K562 (cell line): ENCODE measurements around the gene GYG2. TPM values are rescaled to one million over a fixed set of nuclear protein-coding genes. Genes with fewer than 3 reads are reported as not detected.

Experiments
- ATAC-seq: fragments of 200-7000 bp; cut with Tn5 transposase; 3 replicates; pipeline ENCODE4 v1.9.1; 2020; ENCODE audit warnings: moderate library complexity
- BruUV-seq: library from RNA; stranded (reverse); fragments of 400-500 nt; replicated peaks from 2 replicates; lab custom pipeline; 2021; lab: Mats Ljungman, UMichigan
- CTCF ChIA-PET: fragments of 300-600 bp; formaldehyde crosslinking; extraction: SDS; loops from one replicate; lab custom pipeline; 2021; ENCODE audit warnings: low intra/inter-chr PET ratio; lab: Yijun Ruan, JAX
- POLR2A ChIA-PET: fragments of 300-600, 350-650 bp; sonication (Branson Sonifier 250); formaldehyde crosslinking; extraction: SDS; loops from one replicate; lab custom pipeline; 2021; ENCODE audit warnings: antibody characterized with exemption, inconsistent platforms; lab: Yijun Ruan, JAX
- DNase-seq, 4 experiments: peaks; one replicate each; pipeline versions ENCODE4 v3.0.0 to v3.0.0-alpha.2; 2011 to 2018; ENCODE audit warnings: low spot score in 3 of 4, mixed read lengths in 3 of 4; ENCODE audit errors: extremely low read depth in 1 of 4
- FAIRE-seq: peaks from 2 replicates; lab custom pipeline; 2011; peaks lifted over from hg19 to GRCh38; lab: Jason Lieb, UNC
- H2AFZ ChIP-seq: 2 replicates; pipeline ENCODE4 v1.6.0; 2011; ENCODE audit warnings: low read depth, low read length, control low read depth, inconsistent platforms
- H3K27ac ChIP-seq: fragments of 200-600 bp; 3 replicates; pipeline ENCODE4 v1.8.0; 2011; ENCODE audit warnings: low read depth, mild to moderate bottlenecking, control low read depth, inconsistent platforms, low read length, moderate library complexity, mixed read lengths; ENCODE audit errors: extremely low read depth
- H3K27me3 ChIP-seq, 2 experiments: fragments of 300-600 bp in 1 of 2; 2 replicates in 1 of 2; 3 replicates in 1 of 2; pipeline versions ENCODE4 v1.6.0 to v1.8.0; 2011; ENCODE audit warnings: inconsistent platforms in 2 of 2, low read length in 2 of 2, mild to moderate bottlenecking in 1 of 2, mixed read lengths in 1 of 2, moderate library complexity in 1 of 2; ENCODE audit not compliant: control insufficient read depth in 2 of 2, insufficient read depth in 2 of 2
- H3K36me3 ChIP-seq: fragments of 300-600 bp; 3 replicates; pipeline ENCODE4 v1.8.0; 2011; ENCODE audit warnings: mild to moderate bottlenecking, low read length, inconsistent platforms; ENCODE audit not compliant: control insufficient read depth, insufficient read depth
- H3K4me1 ChIP-seq, 2 experiments: fragments of 200-600 bp in 1 of 2; replicated peaks in 1 of 2; 2 replicates in 1 of 2; 3 replicates in 1 of 2; pipeline versions ENCODE4 v1.5.1 to v1.8.0; 2011; ENCODE audit warnings: inconsistent platforms in 2 of 2, low read length in 2 of 2, mild to moderate bottlenecking in 1 of 2, mixed read lengths in 1 of 2, moderate library complexity in 1 of 2; ENCODE audit not compliant: control insufficient read depth in 2 of 2, insufficient read depth in 2 of 2
- H3K4me2 ChIP-seq: 2 replicates; pipeline ENCODE4 v1.6.1; 2011; ENCODE audit warnings: low read length, control low read depth, inconsistent platforms, mixed read lengths; ENCODE audit not compliant: insufficient read depth
- H3K4me3 ChIP-seq: fragments of 200-600 bp; sonication (generic), shearing (Covaris generic); 2 replicates; pipeline ENCODE4 v1.5.1; 2016; ENCODE audit warnings: control low read depth, inconsistent platforms
- H3K79me2 ChIP-seq: fragments of 200-600 bp; 3 replicates; pipeline ENCODE4 v1.8.0; 2011; ENCODE audit warnings: low read length, inconsistent platforms; ENCODE audit not compliant: control insufficient read depth, insufficient read depth
- H3K9ac ChIP-seq, 2 experiments: 2 replicates each; pipeline versions ENCODE4 v1.6.0 to v1.6.1; 2011; ENCODE audit warnings: low read depth in 2 of 2, low read length in 2 of 2, control low read depth in 1 of 2, inconsistent platforms in 1 of 2, mild to moderate bottlenecking in 1 of 2, mixed read lengths in 1 of 2; ENCODE audit not compliant: insufficient read depth in 1 of 2
- H3K9me1 ChIP-seq: one replicate; pipeline ENCODE4 v1.6.0; 2011; ENCODE audit warnings: inconsistent platforms, mild to moderate bottlenecking, low read length, moderate library complexity; ENCODE audit not compliant: control insufficient read depth, insufficient read depth
- H3K9me3 ChIP-seq: replicated peaks from 2 replicates; pipeline ENCODE4 v1.5.1; 2011; ENCODE audit warnings: low read depth, low read length, inconsistent platforms; ENCODE audit not compliant: control insufficient read depth, insufficient read depth
- H4K20me1 ChIP-seq: replicated peaks from 2 replicates; pipeline ENCODE4 v1.6.1; 2011; ENCODE audit warnings: low read length, inconsistent platforms, mixed read lengths; ENCODE audit not compliant: control insufficient read depth, insufficient read depth
- BCLAF1 ChIP-seq, 2 experiments: fragments of 450-650 bp in 1 of 2; IDR thresholded peaks; 2 replicates each; pipeline ENCODE4 v1.6.1; 2011 to 2017; ENCODE audit warnings: low read depth in 2 of 2, antibody characterized with exemption in 1 of 2, borderline replicate concordance in 1 of 2, low read length in 1 of 2, mild to moderate bottlenecking in 1 of 2, mixed read lengths in 1 of 2; ENCODE audit not compliant: control insufficient read depth in 1 of 2
- CBX8 ChIP-seq: fragments of 200-600 bp; sonication (generic); IDR thresholded peaks from 2 replicates; pipeline ENCODE4 v1.6.1; 2012; ENCODE audit warnings: borderline replicate concordance, mixed run types, low read depth, mild to moderate bottlenecking, moderate library complexity, mixed read lengths, low read length, control low read depth, inconsistent platforms; ENCODE audit not compliant: poor library complexity, severe bottlenecking; ENCODE audit errors: extremely low read depth
- COPS2 ChIP-seq: fragments of 450-650 bp; conservative IDR thresholded peaks from 2 replicates; pipeline ENCODE4 v1.6.1; 2016; ENCODE audit warnings: mild to moderate bottlenecking, moderate library complexity
- CREM ChIP-seq: IDR thresholded peaks from 2 replicates; pipeline ENCODE4 v1.6.1; 2014; ENCODE audit warnings: antibody characterized with exemption, low read depth
- FOSL1 ChIP-seq: fragments of 200-800 bp; sonication (Bioruptor generic); conservative IDR thresholded peaks from 2 replicates; pipeline ENCODE4 v1.6.1; 2016; ENCODE audit warnings: missing genetic modification characterization, missing compliant biosample characterization
- HEY1 ChIP-seq: fragments of 250-450 bp; sonication (Bioruptor Pico); IDR thresholded peaks from 2 replicates; pipeline ENCODE4 v1.5.0; 2020; ENCODE audit warnings: mild to moderate bottlenecking, moderate library complexity, borderline replicate concordance
- ILF3 ChIP-seq: fragments of 450-650 bp; IDR thresholded peaks from 2 replicates; pipeline ENCODE4 v1.6.1; 2018; ENCODE audit warnings: antibody characterized with exemption, mild to moderate bottlenecking, moderate library complexity, borderline replicate concordance
- JUNB ChIP-seq: fragments of 450-650 bp; formaldehyde crosslinking; conservative IDR thresholded peaks from 2 replicates; pipeline ENCODE4 v1.4.0; 2020; ENCODE audit warnings: mild to moderate bottlenecking
- KDM1A ChIP-seq, 2 experiments: fragments of 450-650 bp; IDR thresholded peaks; 2 replicates each; pipeline ENCODE4 v1.6.1; 2016; ENCODE audit warnings: mild to moderate bottlenecking in 2 of 2
- LEF1 ChIP-seq: fragments of 450-650 bp; IDR thresholded peaks from 2 replicates; pipeline ENCODE4 v1.6.1; 2016; ENCODE audit warnings: mild to moderate bottlenecking
- NFXL1 ChIP-seq: fragments of 450-650 bp; formaldehyde crosslinking; IDR thresholded peaks from 2 replicates; pipeline ENCODE4 v1.4.0; 2021; ENCODE audit warnings: mild to moderate bottlenecking
- PHB ChIP-seq: fragments of 250-450 bp; sonication (Bioruptor Pico); IDR thresholded peaks from 2 replicates; pipeline ENCODE4 v1.5.0; 2021
- PTRF ChIP-seq: fragments of 450-650 bp; IDR thresholded peaks from 2 replicates; pipeline ENCODE4 v1.6.1; 2016; ENCODE audit warnings: mild to moderate bottlenecking, missing genetic modification characterization, missing compliant biosample characterization
- RBM22 ChIP-seq: fragments of 200-400 bp; formaldehyde crosslinking; IDR thresholded peaks from 2 replicates; pipeline ENCODE4 v1.6.1; 2018; ENCODE audit warnings: low read length, low read depth; ENCODE audit not compliant: poor library complexity, severe bottlenecking
- SPI1 ChIP-seq: IDR thresholded peaks from 2 replicates; pipeline ENCODE4 v1.6.1; 2011; ENCODE audit warnings: low read depth, low read length, control low read depth, borderline replicate concordance
- ZC3H8 ChIP-seq: fragments of 450-650 bp; IDR thresholded peaks from 2 replicates; pipeline ENCODE4 v1.6.1; 2017
- ZNF239 ChIP-seq: fragments of 250-450 bp; sonication (Bioruptor Pico); IDR thresholded peaks from 2 replicates; pipeline ENCODE4 v1.4.0; 2020; ENCODE audit warnings: mild to moderate bottlenecking
- ZNF583 ChIP-seq: fragments of 250-450 bp; sonication (Bioruptor Pico); IDR thresholded peaks from 2 replicates; pipeline ENCODE4 v1.4.0; 2020
- ZNF644 ChIP-seq: fragments of 200-800 bp; sonication (Bioruptor generic); IDR thresholded peaks from 2 replicates; pipeline ENCODE4 v1.6.1; 2016; ENCODE audit warnings: low read depth, missing genetic modification characterization, missing compliant biosample characterization
- WGBS: fragments of 100-300 bp; shearing (Covaris generic); methylation state at CpG from one replicate; pipeline ENCODE4 v1.1.6; 2016; ENCODE audit warnings: low coverage, mixed read lengths; ENCODE audit not compliant: insufficient coverage; ENCODE audit errors: missing lambda C conversion rate; 5-methylcytosine and 5-hydroxymethylcytosine counted together
- in situ Hi-C: fragments of 300-500 bp; cut with MboI; formaldehyde crosslinking; loops from 4 replicates; pipeline ENCODE4 v1.15.0; 2018; ENCODE audit warnings: inconsistent platforms, mixed read lengths
- intact Hi-C: fragments of 100-400 bp; cut with micrococcal nuclease; formaldehyde crosslinking; loops from 2 replicates; pipeline ENCODE4 v1.14.2; 2022
- polyA plus RNA-seq, 8 experiments: library from polyadenylated mRNA; depleted of rRNA in 4 of 8; stranded (reverse) in 5 of 8; unstranded in 3 of 8; fragments of >200 nt; fragmentation: Nextera tagmentation in 2 of 8; fragmentation: Illumina TruSeq in 1 of 8; extraction: Ambion mirVana in 2 of 8; extraction: Trizol in 1 of 8; gene quantifications; 2 replicates each; pipeline versions ENCODE4 v1.2.1 to v1.2.3, GENCODE V29; 2011 to 2014; ENCODE audit warnings: inconsistent platforms in 1 of 8, missing spikeins in 1 of 8
- total RNA-seq, 7 experiments: library from RNA; depleted of rRNA in 6 of 7; stranded (reverse); fragments of >200 nt in 6 of 7; fragmentation: Illumina TruSeq in 2 of 7; extraction: Trizol in 2 of 7; gene quantifications; 2 replicates each; pipeline versions ENCODE4 v1.2.1 to v1.2.3, GENCODE V29; 2011 to 2021; ENCODE audit warnings: low replicate concordance in 1 of 7
- TF ChIP-seq, protein P1 (sequence below): fragments of 450-650 bp; IDR thresholded peaks from 2 replicates; pipeline ENCODE4 v1.6.1; 2016

Gene GYG2
- total and polyA plus RNA-seq, 9 of the 15 experiments (the other 6 are each of a cell fraction or from before 2014, with no cell fraction given), result 0.24 to 4.4 (median 2.9) TPM

DNA sequence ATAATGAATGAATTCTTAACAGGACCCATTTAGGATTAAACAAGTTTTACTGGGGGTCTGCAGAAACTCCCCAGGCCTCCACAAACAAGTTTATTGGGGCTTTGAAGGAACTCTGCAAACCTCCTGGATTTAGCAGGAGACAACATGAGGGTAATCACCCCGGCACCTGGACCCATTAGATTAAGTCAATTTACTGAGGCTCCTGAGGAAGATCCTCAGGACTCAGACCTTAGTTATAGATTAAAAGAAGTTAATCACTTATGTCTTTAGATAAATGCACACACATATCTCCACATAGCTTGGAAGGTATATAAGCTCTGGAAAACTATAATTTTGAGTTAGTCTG is 47.5 kb upstream of the GYG2 start (continued):
- TF ChIP-seq BCLAF1 (IDR thresholded peaks at IDR 0.05; ENCODE audit: borderline replicate concordance in 1 of 2, control insufficient read depth in 1 of 2, low read depth in 2 of 2, low read length in 1 of 2) (no peak), JUNB (CRISPR knock-in tag) (no peak)

DNA sequence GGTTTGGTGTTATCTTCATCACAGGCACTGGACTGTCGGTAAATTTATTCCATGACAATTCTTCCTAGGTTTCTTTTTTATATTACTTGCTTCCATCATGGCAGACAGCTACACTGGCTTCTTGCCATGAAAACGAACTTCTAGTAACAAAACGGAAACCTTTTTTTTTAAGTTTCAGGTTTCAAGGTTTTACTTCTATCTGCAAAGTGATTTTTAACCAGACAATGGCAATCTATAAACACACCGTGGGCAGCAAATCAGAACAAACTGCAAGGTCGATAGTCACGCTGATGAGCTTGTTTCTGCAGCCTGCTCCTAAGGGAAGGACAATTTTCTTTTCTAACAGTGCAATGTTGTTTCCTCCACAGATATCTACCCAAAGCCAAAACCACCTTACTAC is 47.0 kb upstream of the GYG2 start:
- 8% methylated on average over 4 of the region's 6 CpGs for WGBS
- POLR2A ChIA-PET, result no interaction called here
- H3K4me2 ChIP-seq, result no peak overlapping the region
- TF ChIP-seq CREM, result no peak
- no peak for TF ChIP-seq SPI1
- no peak for TF ChIP-seq CBX8
- TF ChIP-seq FOSL1 (tag), result no peak
- TF ChIP-seq RBM22, result no peak
- no peak for TF ChIP-seq KDM1A (IDR thresholded peaks at IDR 0.05)
- no peak for TF ChIP-seq COPS2
- TF ChIP-seq, protein P1, sequence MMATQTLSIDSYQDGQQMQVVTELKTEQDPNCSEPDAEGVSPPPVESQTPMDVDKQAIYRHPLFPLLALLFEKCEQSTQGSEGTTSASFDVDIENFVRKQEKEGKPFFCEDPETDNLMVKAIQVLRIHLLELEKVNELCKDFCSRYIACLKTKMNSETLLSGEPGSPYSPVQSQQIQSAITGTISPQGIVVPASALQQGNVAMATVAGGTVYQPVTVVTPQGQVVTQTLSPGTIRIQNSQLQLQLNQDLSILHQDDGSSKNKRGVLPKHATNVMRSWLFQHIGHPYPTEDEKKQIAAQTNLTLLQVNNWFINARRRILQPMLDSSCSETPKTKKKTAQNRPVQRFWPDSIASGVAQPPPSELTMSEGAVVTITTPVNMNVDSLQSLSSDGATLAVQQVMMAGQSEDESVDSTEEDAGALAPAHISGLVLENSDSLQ, result no peak
- TF ChIP-seq HEY1 (CRISPR knock-in tag), result no peak
- no peak for TF ChIP-seq ZNF239 (CRISPR knock-in tag)
- no peak for TF ChIP-seq ZC3H8
- no peak for TF ChIP-seq ZNF583 (CRISPR knock-in tag)
- no peak for TF ChIP-seq NFXL1 (CRISPR knock-in tag)
- no peak for TF ChIP-seq LEF1
- TF ChIP-seq ILF3, result no peak
- TF ChIP-seq PTRF, result no peak
- TF ChIP-seq ZNF644, result no peak
- TF ChIP-seq PHB, result no peak

More for the DNA sequence above, 47.0 kb upstream of the GYG2 start:
- no peak overlapping the region for H3K27ac ChIP-seq
- CTCF ChIA-PET, result no interaction called here
- H3K27me3 ChIP-seq, result no peaks in the 10 kb centered on the region; a peak in 1 of 5 replicates
- intact Hi-C loops (no loop called here), in situ Hi-C loops (no loop called here)
- no peaks in the 10 kb centered on the region; a peak in 1 of 5 replicates for H3K4me1 ChIP-seq
- no peaks in the 10 kb centered on the region for H3K79me2 ChIP-seq
- H3K9me3 ChIP-seq, result no peaks in the 10 kb centered on the region
- H3K9ac ChIP-seq, result no peak overlapping the region
- no peaks in the 10 kb centered on the region for H3K36me3 ChIP-seq
- H3K9me1 ChIP-seq, result no peaks in the 10 kb centered on the region
- H2AFZ ChIP-seq, result no peak overlapping the region
- H4K20me1 ChIP-seq, result no peaks in the 10 kb centered on the region
- DNase-seq, result no peak
- no peak for FAIRE-seq
- no peak for ATAC-seq
- BruUV-seq, result no TSS peak
- no peak overlapping the region for H3K4me3 ChIP-seq
